A549 (cell line): Measurements from ENCODE around the gene PXK.

Experiments used
- CEBPB ChIP-seq, 2 experiments: fragments of >200 bp in 1 of 2; sonication (Bioruptor Twin) in 1 of 2; formaldehyde crosslinking in 1 of 2; IDR thresholded peaks; 2 replicates each; pipeline ENCODE4 v1.6.1; 2012 to 2016
- CTCF ChIP-seq: fragments of >200 bp; sonication (Bioruptor Twin); formaldehyde crosslinking; IDR thresholded peaks from 3 replicates; pipeline ENCODE4 v1.5.1; 2016
- HOXA7 ChIP-seq: fragments of 250-450 bp; sonication (Bioruptor Pico); IDR thresholded peaks from 2 replicates; pipeline ENCODE4 v1.5.0; 2020; ENCODE audit warnings: mild to moderate bottlenecking, moderate library complexity
- MYC ChIP-seq: IDR thresholded peaks from 2 replicates; pipeline ENCODE4 v1.6.1; 2012; ENCODE audit warnings: mild to moderate bottlenecking, inconsistent platforms, low read length, improper control_type of control experiment, borderline replicate concordance
- TF ChIP-seq, protein P1 (sequence below): fragments of 450-650 bp; IDR thresholded peaks from 2 replicates; pipeline ENCODE4 v1.6.1; 2014; ENCODE audit warnings: antibody characterized with exemption

DNA sequence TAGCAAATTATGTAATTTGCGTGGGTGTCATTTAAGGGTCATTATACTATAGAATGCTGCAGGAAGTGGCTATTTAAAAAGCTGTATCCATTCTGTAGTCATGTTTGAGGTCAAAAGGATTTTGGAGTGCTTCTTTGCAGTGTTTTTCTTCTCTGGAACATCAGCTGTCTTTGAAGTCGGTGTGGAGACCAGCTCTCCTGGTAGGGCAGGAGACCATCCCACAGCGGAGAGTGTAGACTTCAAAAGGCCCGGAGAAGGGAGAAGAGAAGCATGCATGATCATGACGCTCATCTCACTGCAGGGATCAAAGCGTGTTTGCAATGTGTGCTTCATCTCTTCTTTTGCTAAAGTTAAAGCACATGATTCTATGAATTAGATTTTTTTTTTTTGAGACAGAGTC is 19.9 kb downstream of the PXK start:
- no peak for TF ChIP-seq CTCF
- no peak for TF ChIP-seq CEBPB (IDR thresholded peaks at IDR 0.05)
- TF ChIP-seq, protein P1, sequence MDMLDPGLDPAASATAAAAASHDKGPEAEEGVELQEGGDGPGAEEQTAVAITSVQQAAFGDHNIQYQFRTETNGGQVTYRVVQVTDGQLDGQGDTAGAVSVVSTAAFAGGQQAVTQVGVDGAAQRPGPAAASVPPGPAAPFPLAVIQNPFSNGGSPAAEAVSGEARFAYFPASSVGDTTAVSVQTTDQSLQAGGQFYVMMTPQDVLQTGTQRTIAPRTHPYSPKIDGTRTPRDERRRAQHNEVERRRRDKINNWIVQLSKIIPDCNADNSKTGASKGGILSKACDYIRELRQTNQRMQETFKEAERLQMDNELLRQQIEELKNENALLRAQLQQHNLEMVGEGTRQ = no peak
- no peak for TF ChIP-seq MYC
- no peak for TF ChIP-seq HOXA7 (CRISPR knock-in tag)
